ENCODE results near the gene TMC5.
A peak's percentile ranks its signal among the peaks of the same experiment; 100 is the strongest.
"Not testable (repeated sequence)": the region's sequence is repeated elsewhere in the genome, so short reads cannot be mapped to it uniquely, and the experiment has no call there.

TMC5 gene

GRCh38 chr16:19410435-19411171 lies 7.1 kb upstream of the TMC5 start:
- DNase-seq, result peak; percentile 24

GRCh38 chr16:19411298-19411697 lies 6.4 kb upstream of the TMC5 start:
- DNase-seq, result no peak

- DNase-seq, result not testable (repeated sequence)
Measured at GRCh38 chr16:19412055-19412454, 5.6 kb upstream of the TMC5 start.

GRCh38 chr16:19415461-19415860 lies 2.2 kb upstream of the TMC5 start:
- DNase-seq, result no peak

GRCh38 chr16:19415918-19416317 lies 1.8 kb upstream of the TMC5 start:
- no peak for DNase-seq

GRCh38 chr16:19418200-19418599 lies 517 bp downstream of the TMC5 start:
- no peak for DNase-seq

GRCh38 chr16:19419698-19420075 lies 2.0 kb downstream of the TMC5 start:
- DNase-seq, result no peak

GRCh38 chr16:19424478-19424877 lies 6.8 kb downstream of the TMC5 start:
- DNase-seq, result no peak

GRCh38 chr16:19430345-19430744 lies 12.7 kb downstream of the TMC5 start:
- DNase-seq, result no peak

- no peak for DNase-seq
Measured at GRCh38 chr16:19431636-19432340, 14.1 kb downstream of the TMC5 start.

- peak; percentile 2 for DNase-seq
Measured at GRCh38 chr16:19432429-19432828, 14.7 kb downstream of the TMC5 start.

GRCh38 chr16:19434584-19434983 lies 16.9 kb downstream of the TMC5 start:
- no peak for DNase-seq

GRCh38 chr16:19436540-19436939 lies 18.9 kb downstream of the TMC5 start:
- no peak for DNase-seq

- no peak for DNase-seq
Measured at GRCh38 chr16:19437280-19437679, 19.6 kb downstream of the TMC5 start.

GRCh38 chr16:19438739-19439138 lies 21.1 kb downstream of the TMC5 start:
- DNase-seq, result no peak

GRCh38 chr16:19439483-19439882 lies 21.8 kb downstream of the TMC5 start:
- DNase-seq, result no peak

GRCh38 chr16:19443659-19444058 lies 26.0 kb downstream of the TMC5 start:
- no peak for DNase-seq

GRCh38 chr16:19446300-19446846 lies 28.7 kb downstream of the TMC5 start:
- no peak for DNase-seq

- no peak for DNase-seq
Measured at GRCh38 chr16:19446886-19447285, 29.2 kb downstream of the TMC5 start.

- no peak for DNase-seq
Measured at GRCh38 chr16:19450186-19450585, 32.5 kb downstream of the TMC5 start.

GRCh38 chr16:19458722-19459379 lies 41.2 kb downstream of the TMC5 start:
- DNase-seq, result no peak

GRCh38 chr16:19460397-19460796 lies 42.7 kb downstream of the TMC5 start:
- DNase-seq, result no peak

- peak; percentile 62 for DNase-seq
Measured at GRCh38 chr16:19463468-19464315, 46.0 kb downstream of the TMC5 start.
